ENCODE measurements around the gene ZCCHC3.

The ZCCHC3 gene

DNA sequence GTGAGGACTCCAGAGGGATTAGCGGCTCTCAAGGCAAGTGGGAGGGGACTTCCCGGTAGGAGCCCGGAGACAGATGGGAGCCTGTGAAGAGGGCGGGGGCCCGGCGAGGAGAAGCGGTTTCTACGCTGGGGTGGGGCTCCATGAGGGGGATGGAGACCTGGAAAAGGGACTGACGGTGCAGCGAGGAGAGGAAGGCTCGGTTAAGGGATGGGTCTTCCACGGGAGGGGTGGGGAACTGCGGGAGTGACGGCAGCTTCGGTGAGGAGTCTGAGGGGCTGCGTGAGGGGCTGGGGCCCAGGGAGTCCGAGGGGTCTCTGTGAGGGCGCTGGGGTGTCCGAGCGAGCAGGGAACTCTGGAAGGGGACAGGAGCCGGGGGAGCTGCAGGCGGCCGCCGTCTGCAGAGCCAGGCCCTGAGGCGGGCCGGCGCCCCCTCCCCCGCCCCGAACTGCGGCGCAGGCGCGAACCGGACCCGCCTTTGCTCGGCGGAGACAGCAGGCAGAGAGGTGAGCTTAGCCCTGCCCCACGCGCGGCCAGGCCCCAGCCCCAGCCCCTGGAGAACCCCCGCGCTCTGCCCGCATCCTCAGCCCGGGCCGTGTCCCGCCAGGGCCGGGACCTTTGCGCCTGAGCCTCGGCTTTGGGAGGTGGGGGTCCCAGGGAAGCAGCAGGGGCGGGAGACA lies 49.4 kb downstream of the ZCCHC3 start, which contains the start of gene NRSN2:
Gene NRSN2, plus strand, starts transcription at position 472 of the 677 bp plus-strand sequence. CDS start 2,533 bp downstream, outside the sequence.
- DNase-seq (ENCODE audit: low read depth) = no peak

DNA sequence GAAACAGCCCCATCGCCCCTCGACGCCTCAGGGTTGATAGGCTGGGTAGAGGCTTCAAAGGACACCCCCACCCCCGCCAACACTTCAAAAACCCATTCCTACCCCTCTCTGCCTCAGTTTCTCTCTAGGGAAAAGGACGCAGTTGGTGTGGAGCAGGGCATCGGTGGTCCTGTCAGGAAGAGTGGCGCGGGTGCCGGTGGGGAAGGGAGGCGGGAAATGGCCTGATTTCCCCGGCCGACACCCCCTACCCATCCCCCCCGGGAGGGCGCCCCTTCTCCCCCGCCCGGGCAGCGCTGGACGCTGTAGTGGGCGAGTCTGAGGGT lies 49.9 kb downstream of the ZCCHC3 start:
- no peak for DNase-seq (ENCODE audit: low read depth)

DNA sequence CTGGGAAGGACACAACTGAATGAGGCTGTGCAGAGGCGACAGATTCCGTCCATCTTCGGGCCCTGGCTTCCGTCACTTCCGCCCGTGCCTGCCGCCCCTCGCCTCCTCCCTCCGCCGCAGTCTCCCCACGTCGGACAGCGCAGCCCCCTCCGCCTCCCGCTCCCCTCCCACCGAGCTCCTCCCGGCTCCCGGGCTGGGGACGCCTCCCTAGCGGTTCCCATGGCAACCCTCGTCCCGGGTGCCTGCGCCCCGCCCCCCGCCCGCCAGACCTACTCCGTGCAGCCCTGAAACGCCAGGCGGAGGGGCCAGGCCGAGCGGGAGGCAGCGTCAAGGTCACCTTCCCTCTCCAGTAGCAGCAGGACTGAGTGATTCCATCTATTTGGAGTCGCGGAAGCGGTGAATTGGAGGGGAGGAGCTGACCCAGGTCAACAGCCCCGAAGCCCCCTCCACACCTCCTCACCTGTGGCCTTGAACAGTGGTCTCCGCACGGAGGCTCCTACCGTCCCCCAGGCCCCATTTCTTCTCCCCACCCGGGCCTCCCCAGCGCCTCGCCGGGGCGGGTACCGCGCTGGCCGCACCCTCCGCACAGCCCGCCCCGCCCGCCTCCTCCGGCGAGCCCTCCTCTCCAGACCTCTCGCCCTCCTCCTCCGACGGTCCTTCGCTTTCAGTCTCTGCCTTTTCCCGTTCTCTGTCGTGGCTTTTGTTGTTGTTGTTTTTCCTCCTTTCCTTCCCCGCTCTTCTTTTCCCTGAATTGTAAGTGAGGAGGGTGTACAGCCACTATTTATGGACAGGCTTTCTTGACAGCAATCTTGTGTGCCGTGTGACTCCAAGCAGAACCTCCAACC lies 50.5 kb downstream of the ZCCHC3 start:
- DNase-seq (ENCODE audit: low read depth) = no peak

DNA sequence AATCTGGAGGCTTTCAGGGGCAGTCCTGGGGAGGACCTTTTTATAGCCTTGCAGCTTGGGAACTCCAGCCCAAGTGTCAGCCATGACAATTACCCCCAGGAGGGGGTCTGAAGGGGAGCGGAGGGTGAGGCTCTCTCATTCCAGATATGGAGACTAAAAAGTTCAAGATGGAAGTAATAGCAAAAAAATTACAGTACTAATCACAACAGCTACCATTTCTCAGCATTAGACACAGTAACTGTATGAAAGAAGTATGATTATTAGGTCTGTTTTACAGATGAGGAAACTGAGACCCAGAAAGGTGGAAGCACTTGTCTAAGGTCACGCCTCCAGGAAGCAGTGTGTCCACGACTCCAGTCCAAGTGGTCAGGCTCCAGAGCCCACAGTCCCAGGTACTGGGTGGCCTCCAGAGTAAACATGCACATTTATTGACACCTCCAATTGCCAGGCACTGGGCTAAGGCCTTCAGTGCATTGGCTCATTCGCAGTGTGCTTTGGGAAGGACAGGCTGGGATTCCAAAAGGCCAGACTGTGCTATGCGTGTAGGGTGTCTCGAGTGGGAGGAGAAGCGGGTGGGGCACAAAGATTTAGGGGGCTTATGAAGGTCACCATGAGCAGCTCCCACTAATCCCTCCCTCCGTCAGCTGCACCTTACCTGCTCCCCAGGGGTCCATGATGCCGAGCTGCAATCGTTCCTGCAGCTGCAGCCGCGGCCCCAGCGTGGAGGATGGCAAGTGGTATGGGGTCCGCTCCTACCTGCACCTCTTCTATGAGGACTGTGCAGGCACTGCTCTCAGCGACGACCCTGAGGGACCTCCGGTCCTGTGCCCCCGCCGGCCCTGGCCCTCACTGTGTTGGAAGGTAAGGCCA lies 51.8 kb downstream of the ZCCHC3 start:
- no peak for DNase-seq (ENCODE audit: low read depth)

All from stimulated activated CD8-positive, alpha-beta memory T cell treated with anti-CD3 and anti-CD28 coated beads, Interleukin-12 subunit alpha, Interleukin-12 subunit beta, amount 100 ng/mL, for 1 hour (primary cell).